H1 (cell line): ENCODE measurements around the gene TMEM108.

Experiments used
- CTCF ChIP-seq, 3 experiments: IDR thresholded peaks; 1 replicate in 2 of 3; 2 replicates in 1 of 3; pipeline versions ENCODE4 v1.5.1 to v1.6.1; 2011; ENCODE audit warnings: low read length in 3 of 3, mild to moderate bottlenecking in 3 of 3, inconsistent platforms in 2 of 3, low read depth in 1 of 3, moderate library complexity in 1 of 3; ENCODE audit not compliant: insufficient read depth in 1 of 3; ENCODE audit errors: control extremely low read depth in 1 of 3
- RAD21 ChIP-seq, 2 experiments: IDR thresholded peaks in 1 of 2; conservative IDR thresholded peaks in 1 of 2; 2 replicates each; pipeline ENCODE4 v1.6.1; 2011; ENCODE audit warnings: low read depth in 2 of 2, low read length in 2 of 2, improper control_type of control experiment in 1 of 2, inconsistent platforms in 1 of 2, mild to moderate bottlenecking in 1 of 2, moderate library complexity in 1 of 2
- RNF2 ChIP-seq: fragments of 200-900, 300-1000 bp; sonication (generic); IDR thresholded peaks from 2 replicates; pipeline ENCODE4 v1.7.1; 2016; ENCODE audit warnings: borderline replicate concordance, low read depth, mild to moderate bottlenecking, antibody characterized with exemption, low read length; ENCODE audit not compliant: poor library complexity, severe bottlenecking; ENCODE audit errors: missing control alignments

GRCh38 chr3:133236901-133237300, 198.7 kb downstream of the TMEM108 start:
- TF ChIP-seq RAD21 (IDR thresholded peaks at IDR 0.05 in 1 of 2, conservative IDR thresholded peaks at IDR 0.05 in 1 of 2; ENCODE audit: low read depth in 2 of 2, low read length in 2 of 2) (no peak), RNF2 (no peak), CTCF (IDR thresholded peaks at IDR 0.05; ENCODE audit: control extremely low read depth in 1 of 3, insufficient read depth in 1 of 3, low read depth in 1 of 3, low read length in 3 of 3) (no peak)
